ENCODE results near the gene KCND2.

Gene KCND2

GRCh38 chr7:120703585-120704240 lies 430.7 kb downstream of the KCND2 start:
- no peak for DNase-seq (ENCODE audit: low read depth)

GRCh38 chr7:120709252-120709971 lies 436.4 kb downstream of the KCND2 start:
- no peak for DNase-seq (ENCODE audit: low read depth)

- DNase-seq (ENCODE audit: low read depth): no peak
Observed at GRCh38 chr7:120709972-120710320, 437.0 kb downstream of the KCND2 start.

- no peak for DNase-seq (ENCODE audit: low read depth)
Observed at GRCh38 chr7:120714945-120715344, 442.0 kb downstream of the KCND2 start.

GRCh38 chr7:120716307-120716706 lies 443.3 kb downstream of the KCND2 start:
- DNase-seq (ENCODE audit: low read depth): no peak

- DNase-seq (ENCODE audit: low read depth): no peak
Observed at GRCh38 chr7:120717166-120717565, 444.2 kb downstream of the KCND2 start.

- no peak for DNase-seq (ENCODE audit: low read depth)
Observed at GRCh38 chr7:120718361-120718760, 445.4 kb downstream of the KCND2 start.

- DNase-seq (ENCODE audit: low read depth): no peak
Observed at GRCh38 chr7:120720317-120720716, 447.3 kb downstream of the KCND2 start.

- DNase-seq (ENCODE audit: low read depth): no peak
Observed at GRCh38 chr7:120723465-120724385, 450.8 kb downstream of the KCND2 start.

- no peak for DNase-seq (ENCODE audit: low read depth)
Observed at GRCh38 chr7:120724448-120724847, 451.5 kb downstream of the KCND2 start.

- DNase-seq (ENCODE audit: low read depth): no peak
Observed at GRCh38 chr7:120724955-120725354, 452.0 kb downstream of the KCND2 start.

- no peak for DNase-seq (ENCODE audit: low read depth)
Observed at GRCh38 chr7:120725376-120726039, 452.5 kb downstream of the KCND2 start.

- no peak for DNase-seq (ENCODE audit: low read depth)
Observed at GRCh38 chr7:120729245-120729644, 456.3 kb downstream of the KCND2 start.

- DNase-seq (ENCODE audit: low read depth): no peak
Observed at GRCh38 chr7:120731271-120731670, 458.3 kb downstream of the KCND2 start.

- no peak for DNase-seq (ENCODE audit: low read depth)
Observed at GRCh38 chr7:120732256-120732655, 459.3 kb downstream of the KCND2 start.

GRCh38 chr7:120733143-120733542 lies 460.2 kb downstream of the KCND2 start:
- no peak for DNase-seq (ENCODE audit: low read depth)

- DNase-seq (ENCODE audit: low read depth): no peak
Observed at GRCh38 chr7:120733835-120734234, 460.9 kb downstream of the KCND2 start.

GRCh38 chr7:120735791-120736190 lies 462.8 kb downstream of the KCND2 start:
- DNase-seq (ENCODE audit: low read depth): no peak

GRCh38 chr7:120738816-120739215 lies 465.8 kb downstream of the KCND2 start:
- DNase-seq (ENCODE audit: low read depth): no peak

GRCh38 chr7:120740348-120740747 lies 467.4 kb downstream of the KCND2 start:
- DNase-seq (ENCODE audit: low read depth): no peak

- no peak for DNase-seq (ENCODE audit: low read depth)
Observed at GRCh38 chr7:120741371-120742042, 468.5 kb downstream of the KCND2 start.

GRCh38 chr7:120742372-120742771 lies 469.4 kb downstream of the KCND2 start:
- no peak for DNase-seq (ENCODE audit: low read depth)

All from GM04503 (cell line).